Activated CD4-positive, CD25-positive, alpha-beta regulatory T cell (primary cell): ENCODE data around the gene USP54.
A peak's percentile ranks its signal among the peaks of the same experiment; 100 is the strongest.
"Not testable (repeated sequence)": the region's sequence is repeated elsewhere in the genome, so short reads cannot be mapped to it uniquely, and the experiment has no call there.

Source experiments
- DNase-seq, 4 experiments: peaks; one replicate each; lab custom pipeline; 2025; lab: John Stamatoyannopoulos, UW

The USP54 gene

GRCh38 chr10:73590881-73591799 is at the start of gene USP54:
Gene USP54, minus strand, starts transcription at chr10:73591342. Its CDS starts 15,684 bp downstream, at chr10:73575658.
- DNase-seq = no peak

DNA sequence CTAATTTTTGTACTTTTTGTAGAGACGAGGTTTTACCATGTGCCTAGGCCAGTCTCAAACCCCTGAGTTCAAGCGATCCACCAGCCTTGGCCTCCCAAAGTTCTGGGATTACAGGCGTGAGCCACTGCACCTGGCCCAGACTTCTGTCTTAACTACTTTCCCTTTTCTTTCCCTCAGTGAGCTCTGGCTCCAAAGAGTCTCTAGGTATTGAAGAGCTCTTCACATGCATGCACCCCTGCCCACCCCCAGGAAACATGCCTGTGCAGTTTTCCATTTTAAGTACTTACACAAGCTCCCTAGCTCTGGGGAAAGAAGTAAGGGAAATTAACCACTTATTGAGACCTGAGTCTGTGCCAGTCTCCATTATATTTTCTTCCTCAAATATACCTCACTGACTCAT is 48.1 kb upstream of the USP54 start:
- DNase-seq = no peak

GRCh38 chr10:73635781-73636180 is 44.6 kb upstream of the USP54 start:
- no peak for DNase-seq

DNA sequence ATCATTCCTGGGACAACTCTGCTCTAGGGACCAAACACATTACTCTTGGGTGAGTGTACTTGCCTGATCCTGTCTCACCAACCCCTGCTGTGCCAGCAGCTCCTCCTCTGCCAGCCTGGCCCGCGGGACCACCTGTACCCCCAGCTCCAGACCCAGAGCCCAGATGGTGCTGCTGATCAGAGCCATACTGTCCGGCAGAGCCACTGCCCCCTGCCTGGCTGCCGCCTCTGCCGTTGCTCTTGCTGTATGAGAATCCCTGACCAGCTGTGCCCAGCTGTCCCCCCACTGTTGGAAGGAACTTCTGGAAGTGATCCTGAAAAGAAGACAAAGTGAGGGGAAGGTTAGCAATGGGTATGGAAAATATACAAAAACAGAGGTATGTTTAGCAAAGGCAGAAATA is 43.3 kb upstream of the USP54 start:
- DNase-seq = no peak

- DNase-seq = no peak
These were observed 38.0 kb upstream of the USP54 start for GRCh38 chr10:73629165-73629564.

- no peak for DNase-seq
These were observed 37.3 kb upstream of the USP54 start for GRCh38 chr10:73628405-73628804.

DNA sequence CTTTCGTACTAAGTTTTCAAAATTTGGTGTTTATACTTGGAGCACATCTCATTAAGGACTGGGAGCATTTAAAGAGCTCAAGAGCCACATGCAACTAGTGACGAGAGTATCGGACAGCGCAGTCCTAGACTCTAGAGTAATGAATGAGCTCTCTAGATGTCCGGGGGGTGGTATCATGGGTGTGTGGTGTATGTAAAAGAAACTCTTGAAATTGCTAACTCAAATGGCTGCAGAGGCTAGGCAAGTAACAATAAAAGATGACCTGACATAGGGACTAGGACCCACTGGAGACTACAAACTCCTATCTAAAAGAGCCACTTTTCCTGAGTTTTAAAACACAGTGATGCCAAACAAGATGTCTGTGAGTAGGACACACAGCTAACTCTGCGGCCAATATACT is 36.2 kb upstream of the USP54 start:
- no peak for DNase-seq

DNA sequence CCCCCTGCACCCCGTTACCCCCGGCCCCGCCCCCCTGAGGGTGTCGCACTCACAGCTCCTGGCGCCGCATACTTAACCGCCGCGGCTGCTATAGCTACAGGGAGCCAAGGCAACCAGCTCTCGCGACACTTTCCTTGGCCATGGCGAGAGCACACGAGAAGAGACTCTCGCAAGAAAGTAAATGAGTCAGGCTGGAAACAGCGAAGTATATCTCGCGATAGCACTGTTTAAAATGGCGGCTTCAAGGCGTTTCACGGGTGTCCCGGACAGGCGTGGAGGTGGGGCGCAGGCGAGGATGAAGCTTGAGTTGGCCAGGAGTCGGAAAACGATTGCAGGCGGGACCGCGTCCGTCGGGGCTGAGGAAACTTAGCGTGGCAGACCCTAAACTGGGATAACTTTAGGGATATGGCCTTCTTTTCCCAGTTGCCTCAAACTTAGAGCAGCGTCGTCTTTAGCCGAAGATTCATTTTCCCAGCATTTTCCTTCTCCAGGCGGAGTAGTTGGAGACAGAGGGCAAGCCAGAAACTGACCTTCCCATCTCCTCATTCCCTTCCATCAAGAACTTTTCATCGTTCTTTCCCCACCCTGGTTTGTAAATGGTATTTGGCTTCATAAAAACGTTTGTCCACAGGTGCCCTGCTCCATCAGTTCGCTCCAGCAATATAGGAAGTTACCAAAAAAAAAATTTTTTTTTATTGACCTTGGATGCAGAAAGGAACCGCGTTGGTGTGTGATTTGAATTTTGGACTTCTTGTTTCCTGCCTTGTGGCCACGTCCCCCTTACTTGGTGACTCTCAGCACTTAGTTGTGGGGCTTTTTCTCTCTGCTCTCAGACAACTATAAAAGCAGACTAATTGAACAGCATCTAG is 35.0 kb upstream of the USP54 start:
- DNase-seq = peak; percentile 77 to 88 (median 83)

- DNase-seq = no peak
These were observed 34.1 kb upstream of the USP54 start for GRCh38 chr10:73625004-73625883.

DNA sequence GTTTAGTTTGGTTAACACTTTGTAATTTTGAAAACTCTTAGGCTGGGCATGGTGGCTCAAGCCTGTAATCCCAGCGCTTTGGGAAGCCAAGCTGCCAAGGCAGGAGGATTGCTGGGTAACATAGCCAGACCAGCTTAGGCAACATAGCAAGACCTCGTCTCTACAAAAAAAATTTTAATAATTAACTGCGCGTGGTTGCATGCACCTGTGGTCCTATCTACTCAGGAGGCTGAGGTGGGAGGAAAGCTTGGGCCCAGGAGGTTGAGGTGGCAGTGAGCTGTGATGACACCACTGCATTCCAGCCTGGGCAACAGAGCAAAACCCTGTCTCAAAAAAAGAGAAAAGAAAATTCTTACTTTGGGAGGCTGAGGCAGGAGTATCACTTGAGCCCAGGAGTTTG is 31.9 kb upstream of the USP54 start:
- no peak for DNase-seq

DNA sequence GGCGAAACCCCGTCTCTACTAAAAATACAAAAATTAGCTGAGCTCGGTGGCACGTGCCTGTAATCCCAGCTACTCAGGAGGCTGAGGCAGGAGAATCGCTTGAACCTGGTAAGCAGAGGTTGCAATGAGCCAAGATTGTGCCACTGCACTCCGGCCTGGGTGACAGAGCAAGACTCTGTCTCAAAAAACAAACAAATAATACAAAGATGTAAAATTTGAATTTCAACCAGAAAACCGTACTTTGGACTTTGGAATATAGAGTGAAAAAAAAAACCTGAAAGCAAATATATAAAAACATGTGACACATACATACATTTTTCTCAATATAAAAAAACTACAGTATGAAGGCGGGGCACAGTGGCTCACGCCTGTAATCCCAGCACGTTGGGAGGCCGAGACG is 29.8 kb upstream of the USP54 start:
- not testable (repeated sequence) for DNase-seq

- DNase-seq = not testable (repeated sequence)
These were observed 26.0 kb upstream of the USP54 start for GRCh38 chr10:73617143-73617542.

GRCh38 chr10:73614720-73615119 is 23.6 kb upstream of the USP54 start:
- no peak for DNase-seq

DNA sequence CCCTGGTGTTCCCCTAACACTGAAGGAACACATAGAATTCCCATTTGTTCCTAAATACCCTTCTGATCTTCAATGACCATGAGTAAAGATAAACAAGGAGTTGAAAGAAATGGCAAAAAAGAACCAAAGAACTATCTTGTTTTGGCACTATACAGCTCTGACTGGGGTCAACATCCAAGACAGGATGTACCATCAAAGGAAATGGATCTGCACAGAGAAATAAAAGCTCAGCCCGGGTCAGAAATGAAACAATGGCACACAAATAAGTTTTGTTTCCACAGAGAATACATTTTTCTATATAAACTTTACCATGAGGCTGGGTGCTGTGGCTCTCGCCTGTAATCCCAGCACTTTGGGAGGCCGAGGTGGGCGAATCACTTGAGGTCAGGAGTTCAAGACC is 18.0 kb upstream of the USP54 start:
- DNase-seq = no peak

DNA sequence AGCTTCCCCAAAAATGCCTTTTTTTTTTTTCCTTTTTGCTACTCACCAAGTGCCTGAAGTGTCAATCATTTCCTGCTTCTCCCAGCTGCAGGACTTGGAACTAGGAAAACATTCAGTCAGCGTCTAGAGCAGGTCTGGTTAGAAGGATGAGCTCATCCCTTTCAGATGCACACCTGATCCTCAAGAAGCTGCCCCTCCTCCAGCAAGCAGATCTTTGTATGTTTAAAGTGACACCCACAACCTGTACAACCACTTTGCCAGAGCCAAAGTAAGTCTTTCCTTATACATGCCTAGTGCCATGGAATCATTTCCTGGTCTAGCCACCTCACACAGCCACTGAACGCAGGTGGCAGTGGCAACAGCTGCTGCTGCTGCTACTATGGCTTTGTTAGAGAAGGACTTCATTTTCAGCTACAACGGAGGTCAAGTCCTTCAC is 10.4 kb upstream of the USP54 start:
- no peak for DNase-seq

GRCh38 chr10:73597346-73597745 is 6.2 kb upstream of the USP54 start:
- no peak for DNase-seq

DNA sequence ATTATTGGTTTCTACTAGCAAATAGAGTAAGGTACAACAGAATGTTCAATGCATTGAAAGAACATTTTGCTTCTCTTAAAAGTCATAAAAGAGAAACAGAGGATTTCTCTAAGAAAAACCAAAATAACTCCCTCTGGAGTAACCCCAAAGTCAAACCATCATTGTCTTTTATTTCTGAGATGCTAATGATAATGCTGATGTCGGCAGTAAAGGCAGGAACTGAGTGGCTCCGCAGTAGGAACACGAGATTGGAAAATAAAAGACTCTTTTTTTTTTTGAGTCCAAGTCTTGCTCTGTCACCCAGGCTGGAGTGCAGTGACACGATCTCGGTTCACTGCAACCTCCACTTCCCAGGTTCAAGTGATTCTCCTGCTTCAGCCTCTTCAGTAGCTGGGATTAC is 2.7 kb upstream of the USP54 start:
- DNase-seq = no peak

- no peak for DNase-seq
These were observed 2.0 kb upstream of the USP54 start for GRCh38 chr10:73593110-73593509.

DNA sequence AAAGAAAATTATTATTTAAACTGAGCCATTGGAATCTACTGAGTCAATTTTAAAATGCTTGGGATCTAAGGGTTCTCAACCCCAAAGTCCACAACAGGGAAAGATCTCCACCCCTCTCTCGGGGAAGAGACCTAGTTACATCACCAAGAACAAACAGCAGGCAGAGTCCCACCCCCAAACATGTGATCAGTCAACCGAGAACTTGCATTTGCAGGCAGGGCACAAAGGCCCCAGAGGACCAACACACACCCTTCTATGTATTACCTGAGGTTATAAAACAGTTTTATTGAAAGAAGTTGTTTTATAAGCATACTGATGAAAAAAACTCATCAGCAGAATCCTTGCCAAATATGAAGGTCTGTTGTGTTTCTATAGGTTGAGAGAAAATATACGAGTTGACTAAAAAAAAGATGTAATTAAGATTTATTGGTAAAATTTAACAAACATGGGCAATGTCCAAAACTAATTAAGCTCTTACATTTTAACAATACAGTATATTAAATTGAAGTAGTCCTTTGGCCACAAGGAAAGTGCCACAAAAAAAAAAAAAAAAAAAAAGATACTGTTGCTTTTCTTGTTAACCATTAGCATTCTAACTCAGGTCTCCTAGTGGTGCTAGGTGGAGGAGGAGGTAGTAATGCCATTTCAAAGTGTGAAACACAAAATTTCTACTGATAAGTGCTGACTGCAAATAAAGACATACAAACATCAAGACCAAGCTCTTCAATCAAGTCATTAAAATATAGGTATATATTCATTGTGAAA is 975 bp upstream of the USP54 start:
- DNase-seq = no peak

- no peak for DNase-seq
These were observed 1.5 kb downstream of the USP54 start for GRCh38 chr10:73589563-73590126.

- DNase-seq = no peak
These were observed 2.5 kb downstream of the USP54 start for GRCh38 chr10:73588656-73589055.
